GM10248 (cell line): ENCODE measurements around the gene COG7.

ENCODE experiments used
- CTCF ChIA-PET: fragments of 300-600 bp; sonication (Branson Sonifier 250); formaldehyde crosslinking; extraction: SDS; loops from one replicate; lab custom pipeline; 2021; ENCODE audit warnings: antibody characterized with exemption; lab: Yijun Ruan, JAX
- POLR2A ChIA-PET: fragments of 350-650 bp; sonication (Branson Sonifier 250); formaldehyde crosslinking; extraction: SDS; loops from one replicate; lab custom pipeline; 2020; ENCODE audit warnings: antibody characterized with exemption; lab: Yijun Ruan, JAX
- DNase-seq: peaks from one replicate; pipeline ENCODE4 v3.0.0; 2012; ENCODE audit errors: extremely low spot score
- CTCF ChIP-seq: IDR thresholded peaks from 2 replicates; pipeline ENCODE4 v1.5.1; 2012; ENCODE audit warnings: mild to moderate bottlenecking, low read depth; ENCODE audit errors: extremely low read depth, missing control alignments, control extremely low read depth

Gene COG7

DNA sequence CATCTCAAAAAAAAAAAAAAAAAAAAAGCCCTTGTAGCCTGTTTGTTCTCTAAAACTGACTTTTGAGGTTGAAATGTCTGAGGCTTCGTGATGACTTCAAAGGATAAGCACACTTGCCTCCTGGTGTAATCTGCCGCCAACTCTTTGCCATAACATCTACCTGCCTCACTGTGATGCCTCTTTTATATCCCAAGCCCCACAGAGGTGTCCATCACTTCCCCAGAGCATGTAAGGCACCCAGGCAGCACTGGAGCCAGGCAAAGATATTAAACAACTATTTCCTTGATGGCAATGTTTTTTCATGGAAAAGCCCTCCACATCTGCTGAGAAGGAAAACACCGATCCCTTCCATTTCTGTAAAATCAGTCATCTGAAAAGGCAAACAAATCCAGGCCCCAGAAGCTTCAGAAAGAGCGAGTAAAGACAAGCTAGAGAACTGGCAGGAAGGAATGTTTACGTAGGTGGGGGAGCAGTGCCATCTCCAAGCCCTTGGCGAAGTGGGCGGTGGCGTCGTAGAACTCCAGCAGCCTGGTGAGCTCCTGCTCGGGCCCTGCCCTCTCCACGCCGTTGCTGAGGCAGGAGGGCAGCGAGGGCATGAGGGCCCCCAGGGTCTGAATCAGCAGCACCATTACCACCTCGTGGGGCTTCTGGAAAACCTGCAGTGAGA lies 28.6 kb downstream of the COG7 start:
- DNase-seq: no peak
- CTCF ChIA-PET: interaction anchor here (0.8 to 3.4 kb wide), 5 partner anchors 9 to 241 kb away, joined by 3 to 40 read pairs (median 3); partner anchors contain the start of gene SCNN1G
- POLR2A ChIA-PET: no interaction called here
- TF ChIP-seq CTCF: no peak

GRCh38 chr16:23423496-23424049 lies 29.4 kb downstream of the COG7 start:
- TF ChIP-seq CTCF: no peak
- ChIA-PET POLR2A (no interaction called here), CTCF (interaction anchor here (1.2 to 3.4 kb wide), 3 partner anchors 9 to 240 kb away, joined by 3 to 40 read pairs (median 3); no protein-coding TSS in a partner anchor)
- no peak for DNase-seq

DNA sequence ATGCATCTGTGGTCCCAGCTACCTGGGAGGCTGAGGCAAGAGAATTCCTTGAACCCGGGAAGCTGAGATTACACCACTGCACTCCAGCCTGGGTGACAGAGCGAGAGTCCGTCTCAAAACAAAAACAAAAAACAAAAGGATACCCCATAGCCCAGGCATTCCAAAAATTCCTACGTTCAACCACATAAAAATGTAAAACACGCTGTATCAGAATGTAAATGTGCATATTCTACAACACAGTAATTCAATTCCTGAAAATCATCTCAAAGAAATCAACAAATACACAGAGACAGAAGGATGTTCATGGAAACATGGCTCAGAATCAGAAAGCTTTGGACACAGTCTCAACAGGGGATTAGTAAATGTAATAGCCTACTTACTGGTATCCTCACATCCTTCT lies 33.0 kb downstream of the COG7 start:
- no peak for TF ChIP-seq CTCF
- DNase-seq: no peak

GRCh38 chr16:23416816-23417215 lies 36.2 kb downstream of the COG7 start:
- no peak for DNase-seq
- TF ChIP-seq CTCF: no peak
- POLR2A ChIA-PET: no interaction called here
- CTCF ChIA-PET: interaction anchor here (4.8 kb wide), 1 partner anchor 18 kb away, joined by 49 read pairs; no protein-coding TSS in a partner anchor

More for the DNA sequence above, 33.0 kb downstream of the COG7 start:
- ChIA-PET POLR2A (no interaction called here), CTCF (interaction anchor here (1.5 kb wide), 1 partner anchor 15 kb away, joined by 15 read pairs; no protein-coding TSS in a partner anchor)

DNA sequence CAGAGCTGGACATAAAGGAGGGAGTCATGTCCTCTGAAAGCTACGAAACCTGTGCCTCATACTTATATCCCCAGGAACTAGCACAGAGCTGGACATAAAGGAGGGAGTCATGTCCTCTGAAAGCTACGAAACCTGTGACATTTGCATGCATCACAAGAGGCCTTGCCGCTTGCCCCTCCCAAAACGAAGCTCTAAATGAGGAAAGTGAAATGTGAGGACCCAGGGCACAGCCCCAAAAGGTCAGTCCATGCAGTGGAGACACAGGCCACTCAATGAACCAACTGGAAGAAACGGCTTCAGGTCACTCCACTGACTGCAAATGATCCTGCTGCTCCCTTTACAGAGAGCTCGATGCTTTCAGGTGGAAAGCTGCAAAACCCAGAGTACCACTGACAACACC lies 38.3 kb downstream of the COG7 start:
- no peak for DNase-seq
- ChIA-PET POLR2A (no interaction called here), CTCF (interaction anchor here (0.9 to 4.8 kb wide), 7 partner anchors 9 to 238 kb away, joined by 4 to 49 read pairs (median 6); partner anchors contain the start of gene SCNN1G)
- no peak for TF ChIP-seq CTCF

DNA sequence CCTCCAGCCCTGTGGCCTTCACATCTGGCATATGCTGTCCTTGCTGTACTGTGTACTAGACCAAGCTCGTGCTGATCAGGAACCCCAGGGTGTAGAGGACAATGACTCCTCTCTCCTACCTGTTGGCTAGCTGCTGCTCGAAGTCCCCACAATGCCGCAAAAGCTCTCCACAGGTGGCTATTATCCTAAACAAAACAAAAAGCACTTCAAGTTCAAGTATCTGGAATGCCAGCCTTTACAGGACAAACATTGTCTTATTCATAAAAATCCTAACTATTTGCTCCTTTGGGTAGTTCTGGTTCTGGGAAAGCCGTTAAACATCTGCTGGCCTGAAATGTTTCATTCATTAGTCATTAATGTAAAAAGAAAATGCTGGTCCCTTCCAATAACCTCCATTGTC lies 42.8 kb downstream of the COG7 start:
- POLR2A ChIA-PET: no interaction called here
- DNase-seq: no peak
- CTCF ChIA-PET: interaction anchor here (1.4 to 5.9 kb wide), 2 partner anchors 11 to 24 kb away, joined by 4 to 34 read pairs; no protein-coding TSS in a partner anchor

More for the DNA sequence above, 42.8 kb downstream of the COG7 start:
- TF ChIP-seq CTCF: no peak
